HepG2 (cell line): ENCODE measurements around the gene NCOA7. TPM values are rescaled to one million over a fixed set of nuclear protein-coding genes. Genes with fewer than 3 reads are reported as not detected.

Source experiments
- AGO1 ChIP-seq: fragments of 200-400 bp; formaldehyde crosslinking; IDR thresholded peaks from 2 replicates; pipeline ENCODE4 v1.6.1; 2017; ENCODE audit warnings: mild to moderate bottlenecking, low read depth, low read length, moderate library complexity; ENCODE audit not compliant: poor library complexity, severe bottlenecking
- ATAD3A ChIP-seq: sonication (generic); formaldehyde crosslinking; IDR thresholded peaks from 2 replicates; pipeline ENCODE4 v1.4.0; 2020; ENCODE audit warnings: missing genetic modification reagents
- ATRX ChIP-seq: sonication (generic); formaldehyde crosslinking; IDR thresholded peaks from 2 replicates; pipeline ENCODE4 v1.4.0; 2020; ENCODE audit warnings: missing genetic modification reagents, borderline replicate concordance
- BHLHE40 ChIP-seq: IDR thresholded peaks from 2 replicates; pipeline ENCODE4 v1.6.1; 2011; ENCODE audit warnings: low read length, improper control_type of control experiment
- CREM ChIP-seq, 2 experiments: sonication (generic) in 1 of 2; formaldehyde crosslinking in 1 of 2; IDR thresholded peaks; 2 replicates each; pipeline versions ENCODE4 v1.4.0 to v1.6.1; 2016 to 2020; ENCODE audit warnings: antibody characterized with exemption in 1 of 2, mild to moderate bottlenecking in 1 of 2, missing genetic modification reagents in 1 of 2
- DR1 ChIP-seq: sonication (generic); formaldehyde crosslinking; IDR thresholded peaks from 2 replicates; pipeline ENCODE4 v1.8.0; 2021; ENCODE audit warnings: mild to moderate bottlenecking, missing genetic modification reagents, inconsistent platforms
- GABPB1 ChIP-seq: IDR thresholded peaks from 2 replicates; pipeline ENCODE4 v1.6.1; 2016; ENCODE audit warnings: mild to moderate bottlenecking, missing genetic modification reagents, moderate library complexity, missing compliant biosample characterization
- MXD4 ChIP-seq: IDR thresholded peaks from 2 replicates; pipeline ENCODE4 v1.6.1; 2016; ENCODE audit warnings: mild to moderate bottlenecking, missing biosample characterization, missing genetic modification reagents
- NFYB ChIP-seq: sonication (generic); formaldehyde crosslinking; IDR thresholded peaks from 2 replicates; pipeline ENCODE4 v1.4.0; 2020; ENCODE audit warnings: missing genetic modification reagents
- RCOR2 ChIP-seq: IDR thresholded peaks from 2 replicates; pipeline ENCODE4 v1.6.1; 2016; ENCODE audit warnings: missing biosample characterization, missing genetic modification reagents
- REXO4 ChIP-seq: sonication (generic); formaldehyde crosslinking; IDR thresholded peaks from 2 replicates; pipeline ENCODE4 v1.8.0; 2022; ENCODE audit warnings: missing genetic modification reagents, mild to moderate bottlenecking, borderline replicate concordance
- SALL1 ChIP-seq: sonication (generic); formaldehyde crosslinking; IDR thresholded peaks from 2 replicates; pipeline ENCODE4 v1.8.0; 2022; ENCODE audit warnings: mild to moderate bottlenecking, missing genetic modification reagents
- TARDBP ChIP-seq: sonication (generic); formaldehyde crosslinking; IDR thresholded peaks from 2 replicates; pipeline ENCODE4 v1.8.0; 2022; ENCODE audit warnings: mild to moderate bottlenecking, missing genetic modification reagents
- TP53 ChIP-seq: sonication (generic); formaldehyde crosslinking; conservative IDR thresholded peaks from 2 replicates; pipeline ENCODE4 v1.4.0; 2020; ENCODE audit warnings: missing genetic modification reagents
- ZFP1 ChIP-seq: IDR thresholded peaks from 2 replicates; pipeline ENCODE4 v1.6.1; 2016
- ZFP62 ChIP-seq: sonication (generic); formaldehyde crosslinking; IDR thresholded peaks from 2 replicates; pipeline ENCODE4 v1.4.0; 2020; ENCODE audit warnings: missing genetic modification reagents
- ZGPAT ChIP-seq: IDR thresholded peaks from 2 replicates; pipeline ENCODE4 v1.6.1; 2016; ENCODE audit warnings: mild to moderate bottlenecking
- ZNF121 ChIP-seq: sonication (generic); formaldehyde crosslinking; IDR thresholded peaks from 2 replicates; pipeline ENCODE4 v1.5.0; 2020; ENCODE audit warnings: mild to moderate bottlenecking, missing genetic modification reagents
- ZNF180 ChIP-seq: sonication (generic); formaldehyde crosslinking; IDR thresholded peaks from 2 replicates; pipeline ENCODE4 v1.4.0; 2020; ENCODE audit warnings: low read depth, missing genetic modification reagents, borderline replicate concordance
- ZNF33B ChIP-seq: sonication (generic); formaldehyde crosslinking; IDR thresholded peaks from 2 replicates; pipeline ENCODE4 v1.5.1; 2020; ENCODE audit warnings: mild to moderate bottlenecking, missing genetic modification reagents
- ZNF431 ChIP-seq: sonication (generic); formaldehyde crosslinking; IDR thresholded peaks from 2 replicates; pipeline ENCODE4 v1.9.0; 2022; ENCODE audit warnings: missing genetic modification reagents, low read depth, mild to moderate bottlenecking, borderline replicate concordance
- ZNF615 ChIP-seq: sonication (generic); formaldehyde crosslinking; IDR thresholded peaks from 2 replicates; pipeline ENCODE4 v1.5.0; 2020; ENCODE audit warnings: mild to moderate bottlenecking, missing genetic modification reagents, borderline replicate concordance
- ZNF660 ChIP-seq: sonication (generic); formaldehyde crosslinking; IDR thresholded peaks from 2 replicates; pipeline ENCODE4 v1.5.1; 2020; ENCODE audit warnings: mild to moderate bottlenecking, low read depth, missing genetic modification reagents, borderline replicate concordance
- ZNF691 ChIP-seq: sonication (generic); formaldehyde crosslinking; IDR thresholded peaks from 2 replicates; pipeline ENCODE4 v1.4.0; 2020; ENCODE audit warnings: missing genetic modification reagents, low read depth, mild to moderate bottlenecking, borderline replicate concordance
- polyA plus RNA-seq, 8 experiments: library from polyadenylated mRNA; depleted of rRNA in 3 of 8; stranded (reverse) in 7 of 8; unstranded in 1 of 8; fragments of >200 nt; fragmentation: Illumina TruSeq in 4 of 8; extraction: Trizol in 4 of 8; gene quantifications; 2 replicates each; pipeline versions ENCODE4 v1.2.1 to v1.2.3, GENCODE V29; 2011 to 2016; ENCODE audit warnings: low read depth in 4 of 8, missing spikeins in 1 of 8, mixed read lengths in 1 of 8; ENCODE audit not compliant: insufficient read depth in 1 of 8
- total RNA-seq, 5 experiments: library from RNA; depleted of rRNA; stranded (reverse); fragments of >200 nt; fragmentation: Illumina TruSeq; extraction: Trizol; gene quantifications; 2 replicates each; pipeline ENCODE4 v1.2.3, GENCODE V29; 2016; ENCODE audit warnings: low read depth in 1 of 5

The NCOA7 gene
- total and polyA plus RNA-seq, 2 of the 13 experiments (the other 11 are each of a cell fraction or from before 2014, with no cell fraction given): 13.6 to 20.8 TPM

GRCh38 chr6:125918681-125919566, 128.2 kb downstream of the NCOA7 start (continued):
- TF ChIP-seq ZGPAT (CRISPR knock-in tag) (peak; percentile 78), MXD4 (CRISPR knock-in tag) (peak; percentile 80), ZNF33B (CRISPR knock-in tag) (no peak), NFYB (CRISPR knock-in tag) (no peak), AGO1 (no peak), ZNF121 (no peak), RCOR2 (CRISPR knock-in tag) (peak; percentile 17; the same call in 1 of the 2 replicates), ZNF691 (CRISPR knock-in tag) (no peak), DR1 (CRISPR knock-in tag) (no peak), ZNF615 (CRISPR knock-in tag) (no peak), ZFP62 (CRISPR knock-in tag) (no peak), TP53 (CRISPR knock-in tag) (no peak), TARDBP (CRISPR knock-in tag) (peak; percentile 42; the same call in 1 of the 2 replicates), CREM (IDR thresholded peaks at IDR 0.05) (peak; percentile 48; the same call in 1 of the 2 replicates), CREM (CRISPR knock-in tag; IDR thresholded peaks at IDR 0.05) (no peak), BHLHE40 (no peak), ATAD3A (CRISPR knock-in tag) (no peak), SALL1 (peak; percentile 60; the same call in 1 of the 2 replicates), GABPB1 (peak; percentile 41; the same call in 1 of the 2 replicates), ZNF431 (CRISPR knock-in tag) (no peak), REXO4 (no peak), ZNF660 (CRISPR knock-in tag) (no peak), ZNF180 (CRISPR knock-in tag) (no peak), ATRX (CRISPR knock-in tag) (no peak), ZFP1 (CRISPR knock-in tag) (peak; percentile 57; the same call in 1 of the 2 replicates)
